Measurements from ENCODE around the gene RMRP. TPM values are rescaled to one million over a fixed set of nuclear protein-coding genes. Genes with fewer than 3 reads are reported as not detected.
"Not testable (repeated sequence)": the region's sequence is repeated elsewhere in the genome, so short reads cannot be mapped to it uniquely, and the experiment has no call there.

RMRP gene
- total RNA-seq, 4 donors from 2014 or later = 1,650 to 4,855 (median 3,807) TPM

GRCh38 chr9:35639631-35640030, 18.2 kb downstream of the RMRP start:
- peaks cover 0 to 9% of the 10 kb centered on the region in 2 donors for H3K36me3 ChIP-seq
- TF ChIP-seq EP300 (IDR thresholded peaks at IDR 0.05) (no peak), POLR2AphosphoS5 (IDR thresholded peaks at IDR 0.05) (no peak), POLR2A (IDR thresholded peaks at IDR 0.05) (no peak), CTCF (IDR thresholded peaks at IDR 0.05) (no peak)
- no peaks in the 10 kb centered on the region for H3K9me3 ChIP-seq
- no peaks in the 10 kb centered on the region for H3K27me3 ChIP-seq
- 78 to 91% methylated on average over 1 of the region's 1 CpG for WGBS, 2 donors (ENCODE audit: low coverage in 1 of 2)
- H3K4me1 ChIP-seq = no peaks in the 10 kb centered on the region
- H3K4me3 ChIP-seq = no peak overlapping the region
- ATAC-seq = no peak
- no peak overlapping the region for H3K27ac ChIP-seq

GRCh38 chr9:35639225-35639624, 18.6 kb downstream of the RMRP start:
- ATAC-seq, H3K4me1 ChIP-seq, H3K4me3 ChIP-seq, H3K27ac ChIP-seq, H3K36me3 ChIP-seq, H3K27me3 ChIP-seq, H3K9me3 ChIP-seq: not testable (repeated sequence)
- WGBS, 2 donors (ENCODE audit: low coverage in 1 of 2) = 63% methylated on average over 1 of the region's 1 CpG; no CpG with 5 or more reads in 1 of the 2 donors

GRCh38 chr9:35638751-35639150, 19.1 kb downstream of the RMRP start:
- ATAC-seq, H3K4me3 ChIP-seq, H3K4me1 ChIP-seq, H3K27me3 ChIP-seq, H3K9me3 ChIP-seq, H3K36me3 ChIP-seq, H3K27ac ChIP-seq: not testable (repeated sequence)
- 51 to 75% methylated on average over 6 of the region's 8 CpGs for WGBS, 2 donors (ENCODE audit: low coverage in 1 of 2)

- H3K4me3 ChIP-seq, H3K27ac ChIP-seq, H3K27me3 ChIP-seq, H3K4me1 ChIP-seq, ATAC-seq, H3K36me3 ChIP-seq, H3K9me3 ChIP-seq: not testable (repeated sequence)
- WGBS, 2 donors (ENCODE audit: low coverage in 1 of 2) = 92 to 94% methylated on average over 3 to 9 of the region's 9 CpGs
Measured at GRCh38 chr9:35637427-35637955, 20.3 kb downstream of the RMRP start.

- not testable (repeated sequence) for H3K9me3 ChIP-seq, ATAC-seq, H3K27ac ChIP-seq, H3K36me3 ChIP-seq, H3K4me1 ChIP-seq, H3K4me3 ChIP-seq, H3K27me3 ChIP-seq
- 89 to 91% methylated on average over 3 to 6 of the region's 6 CpGs for WGBS, 2 donors (ENCODE audit: low coverage in 1 of 2)
Measured at GRCh38 chr9:35636877-35637246, 21.0 kb downstream of the RMRP start.

- TF ChIP-seq POLR2A (IDR thresholded peaks at IDR 0.05) (no peak), EP300 (IDR thresholded peaks at IDR 0.05) (no peak), CTCF (IDR thresholded peaks at IDR 0.05) (no peak), POLR2AphosphoS5 (IDR thresholded peaks at IDR 0.05) (no peak)
- no peak overlapping the region for H3K27ac ChIP-seq
- peaks cover 0 to 9% of the 10 kb centered on the region in 2 donors for H3K36me3 ChIP-seq
- ATAC-seq = no peak
- H3K27me3 ChIP-seq = no peaks in the 10 kb centered on the region
- no peaks in the 10 kb centered on the region for H3K9me3 ChIP-seq
- H3K4me3 ChIP-seq = no peak overlapping the region
- 56 to 64% methylated on average over 2 to 4 of the region's 9 CpGs for WGBS, 2 donors (ENCODE audit: low coverage in 1 of 2)
- H3K4me1 ChIP-seq = no peaks in the 10 kb centered on the region
Measured at GRCh38 chr9:35636135-35636876, 21.5 kb downstream of the RMRP start.

GRCh38 chr9:35635730-35636129, 22.1 kb downstream of the RMRP start:
- no peaks in the 10 kb centered on the region for H3K4me1 ChIP-seq
- H3K4me3 ChIP-seq = no peak overlapping the region
- H3K9me3 ChIP-seq = no peaks in the 10 kb centered on the region
- no peaks in the 10 kb centered on the region for H3K27me3 ChIP-seq
- no peak overlapping the region for H3K27ac ChIP-seq
- no peak for ATAC-seq
- H3K36me3 ChIP-seq = peaks cover 0 to 4% of the 10 kb centered on the region in 2 donors
- TF ChIP-seq EP300 (IDR thresholded peaks at IDR 0.05) = no peak
- no peak for TF ChIP-seq CTCF (IDR thresholded peaks at IDR 0.05)
- no peak for TF ChIP-seq POLR2A (IDR thresholded peaks at IDR 0.05)
- TF ChIP-seq POLR2AphosphoS5 (IDR thresholded peaks at IDR 0.05) = no peak
